ENCODE results near the gene CXCL14. TPM values are rescaled to one million over a fixed set of nuclear protein-coding genes. Genes with fewer than 3 reads are reported as not detected.

CXCL14 gene
- total and polyA plus RNA-seq, 8 donors: 2.3 to 72.6 (median 54.1) TPM

GRCh38 chr5:135584918-135585317 lies 6.1 kb upstream of the CXCL14 start:
- no peaks in the 10 kb centered on the region for H3K9me3 ChIP-seq
- no peak overlapping the region for H3K4me3 ChIP-seq
- ATAC-seq: no peak
- H3K36me3 ChIP-seq: no peaks in the 10 kb centered on the region
- H3K4me1 ChIP-seq: no peaks in the 10 kb centered on the region
- TF ChIP-seq CTCF (IDR thresholded peaks at IDR 0.05): no peak
- intact Hi-C loops (cut with DNase I): no loop called here
- no peak for DNase-seq
- peaks cover 0 to 58% of the 10 kb centered on the region in 2 donors for H3K27me3 ChIP-seq
- no peak overlapping the region for H3K27ac ChIP-seq

DNA sequence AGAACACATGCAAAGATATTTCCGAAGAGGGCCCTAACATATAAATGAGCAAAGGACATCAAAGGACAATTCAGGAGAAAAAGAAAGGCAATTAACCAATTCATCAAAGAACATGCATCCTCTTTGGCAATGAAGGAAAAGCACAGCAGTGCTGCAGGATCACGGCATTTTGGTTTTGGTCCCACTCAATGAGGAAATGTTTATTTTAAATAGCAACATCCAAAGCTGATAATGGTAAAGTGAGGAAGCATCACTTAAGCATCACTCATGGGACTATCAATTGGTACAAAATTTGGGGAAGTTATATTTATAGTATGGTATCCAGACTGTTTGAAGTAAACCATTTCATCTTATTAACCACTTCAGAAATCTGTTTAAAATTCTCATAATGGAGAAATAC lies 5.5 kb upstream of the CXCL14 start:
- intact Hi-C loops (cut with DNase I): no loop called here
- Histone ChIP-seq H3K9me3 (no peaks in the 10 kb centered on the region), H3K27ac (no peak overlapping the region), H3K4me1 (peaks cover 0 to under 1% of the 10 kb centered on the region in 2 donors), H3K27me3 (peaks cover 0 to 64% of the 10 kb centered on the region in 2 donors), H3K36me3 (no peaks in the 10 kb centered on the region), H3K4me3 (no peak overlapping the region)
- TF ChIP-seq CTCF (IDR thresholded peaks at IDR 0.05): no peak
- ATAC-seq (no peak), DNase-seq (no peak)

DNA sequence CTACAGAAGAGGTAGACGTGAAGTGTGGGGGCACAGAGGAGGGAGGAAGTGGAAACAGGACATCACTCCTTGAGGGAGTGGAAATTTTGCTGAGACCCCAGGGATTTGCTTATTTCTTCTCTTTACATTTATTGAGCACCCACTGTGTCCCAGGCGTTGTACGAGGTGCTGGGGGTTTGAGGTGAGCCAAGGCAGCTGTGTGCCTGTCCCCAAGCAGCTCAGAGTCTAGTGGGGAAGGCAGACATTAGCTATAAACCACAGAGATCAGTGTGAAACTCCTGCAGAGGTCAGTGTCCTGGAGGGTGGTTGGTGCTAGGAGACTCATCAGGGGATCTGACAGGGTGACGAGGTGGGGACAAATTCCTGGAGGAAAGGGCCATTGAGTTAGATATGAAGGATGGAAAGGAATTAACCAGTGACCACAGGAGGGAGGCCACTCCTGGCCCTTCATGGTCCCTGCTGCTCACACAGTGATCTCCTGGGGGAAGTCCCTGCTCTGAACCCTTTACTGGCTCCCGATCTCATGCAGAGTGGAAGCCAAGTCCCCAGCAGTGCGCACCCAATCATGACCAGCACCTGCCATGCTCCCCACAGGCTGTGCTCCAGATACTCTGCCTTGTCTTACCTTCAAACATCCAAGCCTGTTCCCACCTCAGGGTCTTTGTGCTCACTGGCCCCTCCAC lies 3.4 kb upstream of the CXCL14 start:
- ATAC-seq: no peak
- Histone ChIP-seq H3K36me3 (no peaks in the 10 kb centered on the region), H3K4me3 (no peak overlapping the region), H3K27me3 (peaks cover 14 to 81% of the 10 kb centered on the region in 2 donors), H3K4me1 (peaks cover 5 to 13% of the 10 kb centered on the region in 2 donors), H3K9me3 (no peaks in the 10 kb centered on the region), H3K27ac (no peak overlapping the region)
- no peak for DNase-seq
- no peak for TF ChIP-seq CTCF (IDR thresholded peaks at IDR 0.05)
- intact Hi-C loops (cut with DNase I): no loop called here

- Histone ChIP-seq H3K9me3 (no peaks in the 10 kb centered on the region), H3K4me3 (peak overlapping the region; percentile 19), H3K36me3 (no peaks in the 10 kb centered on the region), H3K27ac (no peak overlapping the region), H3K4me1 (peaks cover 5 to 13% of the 10 kb centered on the region in 2 donors), H3K27me3 (peaks cover 14 to 72% of the 10 kb centered on the region in 2 donors)
- ATAC-seq (no peak), DNase-seq (no peak)
- intact Hi-C loops (cut with DNase I): no loop called here
- TF ChIP-seq CTCF (IDR thresholded peaks at IDR 0.05): no peak
Measured at GRCh38 chr5:135578305-135578684, 496 bp downstream of the CXCL14 start.

DNA sequence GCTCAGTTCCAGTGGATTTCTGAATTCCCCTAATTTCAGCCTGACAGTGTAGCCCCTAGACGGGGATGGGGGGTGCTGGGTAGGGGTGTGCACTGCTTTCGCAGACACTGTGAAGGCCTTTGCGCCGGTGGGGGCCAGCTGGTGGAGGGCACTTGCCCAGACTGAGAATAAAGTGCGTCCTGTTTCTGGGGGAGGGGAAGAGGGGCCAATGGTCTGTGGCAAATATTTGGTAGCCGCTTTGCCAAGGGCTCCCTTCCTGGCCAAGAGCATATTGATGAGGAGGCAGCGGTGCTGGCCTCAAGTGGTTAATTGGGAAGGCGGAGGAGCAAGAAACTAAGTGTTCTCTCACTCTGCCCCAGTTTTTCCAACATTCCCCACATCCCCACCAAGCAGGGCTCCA lies 1.4 kb downstream of the CXCL14 start:
- Histone ChIP-seq H3K9me3 (no peaks in the 10 kb centered on the region), H3K4me1 (peaks cover 5 to 13% of the 10 kb centered on the region in 2 donors), H3K36me3 (no peaks in the 10 kb centered on the region), H3K4me3 (no peak overlapping the region), H3K27me3 (peaks cover 14 to 66% of the 10 kb centered on the region in 2 donors), H3K27ac (no peak overlapping the region)
- DNase-seq (no peak), ATAC-seq (no peak)
- TF ChIP-seq CTCF (IDR thresholded peaks at IDR 0.05): no peak
- intact Hi-C loops (cut with DNase I): no loop called here
